GM12865 (cell line): ENCODE measurements around the gene KCNK13.
A peak's percentile ranks its signal among the peaks of the same experiment; 100 is the strongest.

ENCODE experiments used
- DNase-seq: peaks from one replicate; pipeline ENCODE4 v3.0.0; 2010; ENCODE audit warnings: low read depth
- H3K4me3 ChIP-seq: 2 replicates; pipeline ENCODE4 v1.5.1; 2011; ENCODE audit warnings: mild to moderate bottlenecking, low read depth, low read length, control low read depth
- TF ChIP-seq, protein P1 (sequence below): IDR thresholded peaks from 2 replicates; pipeline ENCODE4 v1.5.1; 2011; ENCODE audit warnings: low read length, control low read depth, low read depth, inconsistent platforms; ENCODE audit not compliant: insufficient read depth; ENCODE audit errors: missing control alignments

KCNK13 gene

GRCh38 chr14:90034156-90034555 is 27.6 kb upstream of the KCNK13 start:
- H3K4me3 ChIP-seq = no peak overlapping the region
- TF ChIP-seq, protein P1, sequence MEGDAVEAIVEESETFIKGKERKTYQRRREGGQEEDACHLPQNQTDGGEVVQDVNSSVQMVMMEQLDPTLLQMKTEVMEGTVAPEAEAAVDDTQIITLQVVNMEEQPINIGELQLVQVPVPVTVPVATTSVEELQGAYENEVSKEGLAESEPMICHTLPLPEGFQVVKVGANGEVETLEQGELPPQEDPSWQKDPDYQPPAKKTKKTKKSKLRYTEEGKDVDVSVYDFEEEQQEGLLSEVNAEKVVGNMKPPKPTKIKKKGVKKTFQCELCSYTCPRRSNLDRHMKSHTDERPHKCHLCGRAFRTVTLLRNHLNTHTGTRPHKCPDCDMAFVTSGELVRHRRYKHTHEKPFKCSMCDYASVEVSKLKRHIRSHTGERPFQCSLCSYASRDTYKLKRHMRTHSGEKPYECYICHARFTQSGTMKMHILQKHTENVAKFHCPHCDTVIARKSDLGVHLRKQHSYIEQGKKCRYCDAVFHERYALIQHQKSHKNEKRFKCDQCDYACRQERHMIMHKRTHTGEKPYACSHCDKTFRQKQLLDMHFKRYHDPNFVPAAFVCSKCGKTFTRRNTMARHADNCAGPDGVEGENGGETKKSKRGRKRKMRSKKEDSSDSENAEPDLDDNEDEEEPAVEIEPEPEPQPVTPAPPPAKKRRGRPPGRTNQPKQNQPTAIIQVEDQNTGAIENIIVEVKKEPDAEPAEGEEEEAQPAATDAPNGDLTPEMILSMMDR = no peak

GRCh38 chr14:90034835-90035525 is 26.8 kb upstream of the KCNK13 start:
- H3K4me3 ChIP-seq = no peak overlapping the region
- peak; percentile 28 for DNase-seq
- TF ChIP-seq, protein P1 = no peak

More at GRCh38 chr14:90034156-90034555, 27.6 kb upstream of the KCNK13 start:
- DNase-seq = peak; percentile 13

- DNase-seq = no peak
- no peak overlapping the region for H3K4me3 ChIP-seq
- TF ChIP-seq, protein P1 = no peak
Observed at GRCh38 chr14:90039253-90040010, 22.4 kb upstream of the KCNK13 start.

- TF ChIP-seq, protein P1 = no peak
- DNase-seq = no peak
Observed at GRCh38 chr14:90040411-90040810, 21.4 kb upstream of the KCNK13 start.

GRCh38 chr14:90042496-90043252 is 19.1 kb upstream of the KCNK13 start:
- DNase-seq = no peak
- TF ChIP-seq, protein P1 = no peak
- H3K4me3 ChIP-seq = no peak overlapping the region

More at GRCh38 chr14:90040411-90040810, 21.4 kb upstream of the KCNK13 start:
- no peak overlapping the region for H3K4me3 ChIP-seq

- no peak overlapping the region for H3K4me3 ChIP-seq
- TF ChIP-seq, protein P1 = no peak
- DNase-seq = no peak
Observed at GRCh38 chr14:90045616-90046015, 16.2 kb upstream of the KCNK13 start.
